Mesendoderm (in vitro differentiated cells): ENCODE results near the gene CTBP1.

Experiments used
- DNase-seq: peaks from one replicate; pipeline ENCODE4 v3.0.0; 2013
- H2AK5ac ChIP-seq: 2 replicates; pipeline ENCODE4 v1.6.1; 2013; ENCODE audit warnings: low read length, inconsistent platforms
- H2BK120ac ChIP-seq: 2 replicates; pipeline ENCODE4 v1.6.1; 2013; ENCODE audit warnings: low read depth, mild to moderate bottlenecking, low read length, moderate library complexity, mixed read lengths
- H2BK15ac ChIP-seq: replicated peaks from 2 replicates; pipeline ENCODE4 v1.6.1; 2013; ENCODE audit warnings: low read depth, mild to moderate bottlenecking, moderate library complexity
- H2BK5ac ChIP-seq: 2 replicates; pipeline ENCODE4 v1.6.1; 2013; ENCODE audit warnings: low read length, inconsistent platforms
- H3K18ac ChIP-seq: 2 replicates; pipeline ENCODE4 v1.6.1; 2013; ENCODE audit warnings: mild to moderate bottlenecking, low read length, mixed read lengths
- H3K23ac ChIP-seq: one replicate; pipeline ENCODE4 v1.6.1; 2013; ENCODE audit warnings: low read length
- H3K27ac ChIP-seq: 2 replicates; pipeline ENCODE4 v1.5.1; 2013; ENCODE audit warnings: low read depth, mild to moderate bottlenecking, inconsistent platforms, low read length, moderate library complexity
- H3K27me3 ChIP-seq: 2 replicates; pipeline ENCODE4 v1.6.1; 2013; ENCODE audit warnings: low read length, control low read depth, mild to moderate bottlenecking, inconsistent platforms; ENCODE audit not compliant: insufficient read depth, poor library complexity
- H3K36me3 ChIP-seq: 2 replicates; pipeline ENCODE4 v1.6.1; 2013; ENCODE audit warnings: low read length, inconsistent platforms; ENCODE audit not compliant: control insufficient read depth, insufficient read depth
- H3K4ac ChIP-seq: one replicate; pipeline ENCODE4 v1.6.1; 2013; ENCODE audit warnings: low read depth, mild to moderate bottlenecking, low read length, moderate library complexity
- H3K4me1 ChIP-seq: 2 replicates; pipeline ENCODE4 v1.6.1; 2013; ENCODE audit warnings: low read depth, low read length, inconsistent platforms; ENCODE audit not compliant: control insufficient read depth
- H3K4me2 ChIP-seq: 2 replicates; pipeline ENCODE4 v1.6.1; 2013; ENCODE audit warnings: low read length
- H3K4me3 ChIP-seq: 2 replicates; pipeline ENCODE4 v1.5.1; 2013; ENCODE audit warnings: mild to moderate bottlenecking, low read length
- H3K56ac ChIP-seq: one replicate; pipeline ENCODE4 v1.6.1; 2013; ENCODE audit warnings: low read length
- H3K79me1 ChIP-seq: 2 replicates; pipeline ENCODE4 v1.6.1; 2013; ENCODE audit warnings: low read length, inconsistent platforms
- H3K79me2 ChIP-seq: 2 replicates; pipeline ENCODE4 v1.6.1; 2013; ENCODE audit warnings: mild to moderate bottlenecking, low read length; ENCODE audit not compliant: control insufficient read depth, insufficient read depth
- H3K9ac ChIP-seq: 2 replicates; pipeline ENCODE4 v1.6.1; 2013; ENCODE audit warnings: low read length, inconsistent platforms
- H4K5ac ChIP-seq: one replicate; pipeline ENCODE4 v1.6.1; 2013; ENCODE audit warnings: low read length
- H4K8ac ChIP-seq: one replicate; pipeline ENCODE4 v1.6.1; 2013; ENCODE audit warnings: low read depth, mild to moderate bottlenecking, control low read depth, low read length, moderate library complexity
- WGBS: extraction: QIAGEN DNeasy Blood & Tissue Kit; methylation state at CpG from one replicate; pipeline ENCODE4 v1.1.7; 2013; ENCODE audit warnings: low lambda C conversion rate, missing lambda C conversion rate; ENCODE audit not compliant: insufficient coverage; ENCODE audit errors: extremely low coverage; 5-methylcytosine and 5-hydroxymethylcytosine counted together

Gene CTBP1

GRCh38 chr4:1222938-1223690 is 25.8 kb downstream of the CTBP1 start:
- no CpG with 5 or more reads among the region's 29 CpGs for WGBS
- H3K4me2 ChIP-seq: no peak overlapping the region
- peaks cover 30% of the 10 kb centered on the region for H3K36me3 ChIP-seq

GRCh38 chr4:1222036-1222789 is 26.7 kb downstream of the CTBP1 start:
- H2BK15ac ChIP-seq: no peak overlapping the region
- no peak overlapping the region for H3K4ac ChIP-seq
- no CpG with 5 or more reads among the region's 34 CpGs for WGBS
- H3K23ac ChIP-seq: no peak overlapping the region
- peaks cover 21% of the 10 kb centered on the region for H3K36me3 ChIP-seq
- H3K4me1 ChIP-seq: no peaks in the 10 kb centered on the region
- no peak for DNase-seq
- no peak overlapping the region for H2AK5ac ChIP-seq
- H2BK120ac ChIP-seq: no peak overlapping the region
- no peak overlapping the region for H3K56ac ChIP-seq
- no peaks in the 10 kb centered on the region for H3K79me2 ChIP-seq
- no peak overlapping the region for H3K18ac ChIP-seq
- no peak overlapping the region for H3K9ac ChIP-seq
- H2BK5ac ChIP-seq: no peak overlapping the region
- no peak overlapping the region for H4K8ac ChIP-seq
- H3K27ac ChIP-seq: no peak overlapping the region
- H4K5ac ChIP-seq: no peak overlapping the region
- peaks cover 4% of the 10 kb centered on the region for H3K79me1 ChIP-seq
- no peaks in the 10 kb centered on the region for H3K27me3 ChIP-seq
- H3K4me3 ChIP-seq: no peak overlapping the region
- H3K4me2 ChIP-seq: no peak overlapping the region

More at GRCh38 chr4:1222938-1223690, 25.8 kb downstream of the CTBP1 start:
- H3K4me3 ChIP-seq: no peak overlapping the region
- H3K27me3 ChIP-seq: no peaks in the 10 kb centered on the region
- no peaks in the 10 kb centered on the region for H3K4me1 ChIP-seq
- no peak overlapping the region for H3K27ac ChIP-seq
- no peak for DNase-seq
- H3K4ac ChIP-seq: no peak overlapping the region
- no peak overlapping the region for H2BK5ac ChIP-seq
- H2AK5ac ChIP-seq: no peak overlapping the region
- no peak overlapping the region for H4K5ac ChIP-seq
- no peak overlapping the region for H3K18ac ChIP-seq
- peaks cover 4% of the 10 kb centered on the region for H3K79me1 ChIP-seq
- no peak overlapping the region for H3K56ac ChIP-seq
- no peak overlapping the region for H3K9ac ChIP-seq
- H2BK15ac ChIP-seq: no peak overlapping the region
- H4K8ac ChIP-seq: no peak overlapping the region
- H3K79me2 ChIP-seq: no peaks in the 10 kb centered on the region
- H2BK120ac ChIP-seq: no peak overlapping the region
- no peak overlapping the region for H3K23ac ChIP-seq

GRCh38 chr4:1221155-1221870 is 27.6 kb downstream of the CTBP1 start:
- no peak overlapping the region for H3K4me2 ChIP-seq
- H2AK5ac ChIP-seq: no peak overlapping the region
- no peaks in the 10 kb centered on the region for H3K27me3 ChIP-seq
- no peaks in the 10 kb centered on the region for H3K4me1 ChIP-seq
- no CpG with 5 or more reads among the region's 33 CpGs for WGBS
- H3K79me2 ChIP-seq: no peaks in the 10 kb centered on the region
- peaks cover 1% of the 10 kb centered on the region for H3K79me1 ChIP-seq
- DNase-seq: no peak
- no peak overlapping the region for H2BK15ac ChIP-seq
- no peak overlapping the region for H3K18ac ChIP-seq
- H3K36me3 ChIP-seq: peaks cover 19% of the 10 kb centered on the region
- no peak overlapping the region for H2BK5ac ChIP-seq
- H3K56ac ChIP-seq: no peak overlapping the region
- H3K23ac ChIP-seq: no peak overlapping the region
- H3K27ac ChIP-seq: no peak overlapping the region
- no peak overlapping the region for H3K4ac ChIP-seq
- H3K4me3 ChIP-seq: no peak overlapping the region
- no peak overlapping the region for H4K8ac ChIP-seq
- no peak overlapping the region for H4K5ac ChIP-seq
- no peak overlapping the region for H3K9ac ChIP-seq
- no peak overlapping the region for H2BK120ac ChIP-seq

GRCh38 chr4:1220566-1220965 is 28.4 kb downstream of the CTBP1 start:
- Histone ChIP-seq H3K4me1 (no peaks in the 10 kb centered on the region), H2BK5ac (no peak overlapping the region), H3K18ac (no peak overlapping the region), H3K36me3 (peaks cover 21% of the 10 kb centered on the region), H3K4me2 (no peak overlapping the region), H3K56ac (no peak overlapping the region), H3K27ac (no peak overlapping the region), H4K5ac (no peak overlapping the region), H3K27me3 (no peaks in the 10 kb centered on the region), H3K9ac (no peak overlapping the region), H2BK120ac (no peak overlapping the region), H3K79me1 (peaks cover 1% of the 10 kb centered on the region), H3K4me3 (no peak overlapping the region), H3K23ac (no peak overlapping the region), H3K79me2 (no peaks in the 10 kb centered on the region), H4K8ac (no peak overlapping the region), H2BK15ac (no peak overlapping the region), H2AK5ac (no peak overlapping the region), H3K4ac (no peak overlapping the region)
- no peak for DNase-seq
- WGBS: no CpG with 5 or more reads among the region's 16 CpGs

GRCh38 chr4:1219566-1219950 is 29.4 kb downstream of the CTBP1 start:
- no peaks in the 10 kb centered on the region for H3K4me1 ChIP-seq
- DNase-seq: no peak
- H3K27me3 ChIP-seq: no peaks in the 10 kb centered on the region
- H3K4me2 ChIP-seq: no peak overlapping the region
- peaks cover 13% of the 10 kb centered on the region for H3K36me3 ChIP-seq
- H3K4ac ChIP-seq: no peak overlapping the region
- no peak overlapping the region for H3K4me3 ChIP-seq
- H3K27ac ChIP-seq: no peak overlapping the region
- no peak overlapping the region for H3K9ac ChIP-seq
- H3K79me2 ChIP-seq: no peaks in the 10 kb centered on the region
- no peak overlapping the region for H2AK5ac ChIP-seq
- no CpG with 5 or more reads among the region's 7 CpGs for WGBS
- no peak overlapping the region for H2BK120ac ChIP-seq
- no peak overlapping the region for H3K18ac ChIP-seq
- H4K8ac ChIP-seq: no peak overlapping the region
- no peak overlapping the region for H2BK5ac ChIP-seq
- peaks cover 1% of the 10 kb centered on the region for H3K79me1 ChIP-seq
- no peak overlapping the region for H3K56ac ChIP-seq
- H2BK15ac ChIP-seq: no peak overlapping the region
- no peak overlapping the region for H4K5ac ChIP-seq
- no peak overlapping the region for H3K23ac ChIP-seq
